ENCODE results near the gene VASN.

Gene VASN

GRCh38 chr16:4403133-4403949 lies 31.7 kb downstream of the VASN start:
- DNase-seq (ENCODE audit: low spot score) = no peak

GRCh38 chr16:4404247-4404966 lies 32.8 kb downstream of the VASN start:
- DNase-seq (ENCODE audit: low spot score) = peak; percentile 52

GRCh38 chr16:4404967-4405696 lies 33.5 kb downstream of the VASN start:
- no peak for DNase-seq (ENCODE audit: low spot score)

- DNase-seq (ENCODE audit: low spot score) = no peak
Measured at GRCh38 chr16:4407543-4408322, 36.1 kb downstream of the VASN start.

GRCh38 chr16:4408323-4408690 lies 36.7 kb downstream of the VASN start:
- DNase-seq (ENCODE audit: low spot score) = no peak

- no peak for DNase-seq (ENCODE audit: low spot score)
Measured at GRCh38 chr16:4409081-4409932, 37.7 kb downstream of the VASN start.

GRCh38 chr16:4410335-4411075 lies 38.9 kb downstream of the VASN start:
- no peak for DNase-seq (ENCODE audit: low spot score)

GRCh38 chr16:4411684-4412083 lies 40.0 kb downstream of the VASN start:
- no peak for DNase-seq (ENCODE audit: low spot score)

- no peak for DNase-seq (ENCODE audit: low spot score)
Measured at GRCh38 chr16:4412159-4412558, 40.5 kb downstream of the VASN start.

GRCh38 chr16:4412854-4413253 lies 41.2 kb downstream of the VASN start:
- DNase-seq (ENCODE audit: low spot score) = no peak

GRCh38 chr16:4414187-4414917 lies 42.7 kb downstream of the VASN start:
- DNase-seq (ENCODE audit: low spot score) = no peak

GRCh38 chr16:4415538-4416199 lies 44.0 kb downstream of the VASN start:
- peak; percentile 64 for DNase-seq (ENCODE audit: low spot score)

GRCh38 chr16:4416200-4417032 lies 44.8 kb downstream of the VASN start, which contains the start of gene CORO7:
Gene CORO7 (minus strand): TSS chr16:4416596. CDS start chr16:4416518, 78 bp downstream.
- DNase-seq (ENCODE audit: low spot score) = peak; percentile 99

GRCh38 chr16:4419402-4419959 lies 47.8 kb downstream of the VASN start:
- no peak for DNase-seq (ENCODE audit: low spot score)

- no peak for DNase-seq (ENCODE audit: low spot score)
Measured at GRCh38 chr16:4420505-4421105, 49.0 kb downstream of the VASN start.

- peak; percentile 99 for DNase-seq (ENCODE audit: low spot score)
Measured at GRCh38 chr16:4425378-4426020, 53.9 kb downstream of the VASN start, which contains the start of gene DNAJA3. Gene DNAJA3 (plus strand): TSS chr16:4425868. CDS start chr16:4425882, 14 bp downstream.
